Hematopoietic multipotent progenitor cell treated with erythropoietin and hydrocortisone succinate and interleukin-3 and kit ligand, for 4 days (in vitro differentiated cells): ENCODE results near the gene RAET1L.
"Not testable (repeated sequence)": the region's sequence is repeated elsewhere in the genome, so short reads cannot be mapped to it uniquely, and the experiment has no call there.

Source experiments
- DNase-seq: peaks from one replicate; pipeline ENCODE4 v3.0.0-alpha.2; 2015

Gene RAET1L

DNA sequence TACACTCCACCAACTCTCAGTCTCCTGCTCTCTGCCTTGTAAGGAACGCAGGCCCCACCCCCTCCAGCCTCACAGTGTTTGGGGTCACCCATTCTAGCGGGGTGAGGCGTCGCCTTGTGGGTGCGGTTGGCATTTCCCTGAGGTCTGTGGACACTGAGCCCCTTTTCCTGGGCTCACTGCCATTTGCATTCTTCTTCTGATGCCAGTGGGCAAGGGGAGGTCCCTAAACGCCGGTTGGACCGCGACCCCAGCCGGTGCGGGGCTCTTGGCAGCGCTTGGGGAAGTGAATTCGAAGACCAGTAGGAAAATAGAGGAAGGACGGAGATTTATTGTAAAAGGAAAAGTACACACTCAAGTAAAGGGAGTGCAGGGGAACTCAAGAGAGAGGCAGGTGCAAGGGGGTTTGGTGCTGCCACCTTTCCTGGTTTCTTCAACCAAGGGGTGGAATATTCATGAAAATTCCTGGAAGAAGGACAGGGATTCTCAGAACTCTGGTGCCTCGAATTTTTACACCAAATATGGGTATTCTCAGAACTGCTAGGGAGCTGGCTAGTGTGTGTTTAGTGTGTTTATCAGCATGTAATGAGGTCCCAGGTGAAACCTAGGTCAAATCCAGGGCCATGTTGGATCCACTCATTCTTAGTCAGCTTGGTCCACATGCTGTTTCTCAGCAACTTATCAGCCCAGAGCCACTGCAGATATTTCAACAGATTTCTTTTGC is 9.9 kb downstream of the RAET1L start:
- not testable (repeated sequence) for DNase-seq

DNA sequence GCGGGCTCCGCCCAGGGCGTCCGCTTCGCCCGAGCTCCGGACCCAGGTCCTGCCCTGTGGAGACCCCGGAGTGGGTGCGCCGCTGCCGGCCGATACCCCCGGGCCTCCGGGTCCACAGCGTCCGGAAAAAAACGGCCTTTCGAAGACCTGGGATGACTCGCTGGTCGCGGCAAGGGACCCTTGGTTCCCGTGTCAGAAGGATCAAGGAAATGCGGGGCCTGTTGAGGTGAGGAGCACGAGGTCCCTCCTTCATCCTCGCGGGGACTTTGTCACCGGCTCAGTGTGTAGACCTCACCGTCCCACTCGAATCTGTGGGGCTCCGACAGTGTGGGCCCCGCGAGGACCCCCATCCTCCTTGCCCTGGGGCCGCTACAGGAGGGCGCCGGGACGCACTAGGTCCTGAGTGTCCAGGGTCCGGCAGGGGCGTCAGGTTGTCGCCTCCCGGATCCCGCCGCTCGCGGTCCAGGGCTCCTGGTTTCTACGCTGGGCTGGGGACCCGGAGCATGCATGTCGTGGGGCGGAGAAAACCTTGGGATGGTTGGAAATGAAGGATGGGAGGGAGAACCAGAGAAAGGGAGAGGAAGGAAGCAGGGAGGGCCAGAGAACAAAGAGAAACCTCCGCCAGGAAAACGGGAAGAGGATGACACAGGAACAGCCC is 10.6 kb downstream of the RAET1L start:
- not testable (repeated sequence) for DNase-seq

DNA sequence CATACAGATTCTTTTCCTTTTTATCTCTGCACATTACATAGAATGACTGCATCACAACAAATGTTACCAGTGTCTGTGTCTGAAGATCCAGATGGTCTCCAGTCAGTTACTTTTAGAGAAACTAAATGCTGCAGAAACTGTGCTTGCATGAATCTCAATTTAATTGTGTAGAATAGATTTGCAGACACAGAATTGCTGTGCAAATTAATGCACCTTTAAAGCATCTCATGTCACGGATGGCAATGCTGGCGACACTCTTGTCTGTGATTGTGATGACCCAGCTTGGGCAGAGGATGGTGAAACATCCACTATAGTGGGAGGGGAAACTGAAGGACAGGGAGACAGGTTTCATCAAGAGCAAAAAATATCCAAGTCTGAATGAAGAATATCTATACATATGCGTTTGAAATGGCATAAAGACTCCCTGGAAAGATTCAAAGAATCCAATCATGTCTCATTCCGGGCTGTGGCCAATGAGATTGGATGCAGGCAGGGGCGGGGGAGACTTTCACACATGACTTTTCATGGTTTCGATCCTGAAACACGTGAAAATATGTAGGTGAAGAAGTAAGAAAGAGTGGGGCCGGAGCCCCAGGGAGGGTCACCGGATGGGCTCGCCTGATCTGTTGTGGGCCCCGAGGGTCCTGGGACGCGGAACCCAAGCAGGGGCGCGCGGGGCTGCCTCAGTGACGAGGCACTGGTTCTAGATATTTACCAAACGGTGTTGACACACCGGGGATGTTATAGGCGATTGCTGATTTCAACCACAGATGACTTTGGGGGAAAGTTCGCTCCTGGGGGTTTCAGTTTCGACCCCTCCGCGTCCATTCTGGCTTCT is 11.3 kb downstream of the RAET1L start:
- DNase-seq: not testable (repeated sequence)

DNA sequence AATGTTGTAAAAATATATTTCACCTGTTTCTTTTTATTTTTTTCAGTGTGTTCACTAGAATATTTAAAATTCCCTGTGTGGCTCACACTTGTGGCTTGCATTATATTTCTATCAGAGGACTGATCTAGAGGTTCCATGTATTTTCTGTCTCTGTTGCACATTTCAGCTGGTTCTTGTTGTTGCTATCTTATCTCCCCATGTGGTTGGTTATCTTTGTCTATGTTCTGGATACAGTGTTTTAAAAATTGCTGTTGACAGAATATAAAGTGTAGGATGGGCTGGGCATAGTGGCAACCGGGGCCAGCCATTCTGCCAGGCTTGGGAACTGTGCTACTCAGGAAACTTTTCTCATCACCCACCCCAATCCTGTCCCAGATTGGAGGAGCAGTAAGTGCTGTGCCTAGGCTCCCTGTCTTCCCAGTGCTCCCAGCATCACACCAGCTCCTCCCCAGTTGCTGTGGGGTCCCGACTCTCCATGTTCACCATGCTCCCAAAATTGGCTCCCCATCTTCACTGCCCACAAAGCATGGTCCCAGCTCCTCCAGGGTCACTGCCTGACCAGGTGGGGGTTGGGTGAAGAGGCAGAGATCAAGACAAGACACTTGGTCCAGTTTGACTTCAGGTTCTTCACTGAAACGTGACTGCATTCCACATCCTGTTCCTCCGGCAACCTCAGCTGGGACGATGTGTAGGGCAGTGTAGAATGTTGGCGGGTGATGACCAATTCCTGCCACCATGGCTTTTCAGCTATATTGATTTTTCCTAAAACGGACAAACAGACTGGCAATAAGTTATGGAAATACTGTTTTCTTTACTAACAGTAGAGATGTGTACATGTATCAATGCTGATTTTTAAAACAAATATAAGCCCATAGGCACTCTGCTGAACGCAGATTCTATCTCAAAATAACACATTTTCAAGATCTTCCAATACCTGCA is 12.2 kb downstream of the RAET1L start:
- peak; percentile 22 for DNase-seq

DNA sequence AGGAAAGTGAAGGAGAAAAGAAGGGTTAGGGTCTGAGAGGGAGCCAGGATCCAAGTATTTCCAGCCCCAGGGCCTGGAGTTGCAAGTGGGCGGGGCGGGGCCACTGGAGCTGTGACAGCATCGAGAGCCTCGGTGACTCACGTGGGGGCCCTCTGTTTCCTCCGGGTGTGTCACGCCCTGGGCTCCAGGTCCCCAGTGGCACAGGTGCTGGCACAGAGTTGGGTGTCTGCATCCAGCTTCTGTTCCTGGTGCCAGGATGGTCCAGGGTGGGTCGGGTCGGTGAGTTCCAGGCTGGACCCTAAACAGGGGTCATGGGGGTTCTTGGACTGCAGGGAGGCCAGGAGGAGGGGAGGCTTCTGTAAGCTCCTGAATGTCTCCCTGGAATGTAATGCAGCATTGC is 16.7 kb downstream of the RAET1L start:
- DNase-seq: no peak

DNA sequence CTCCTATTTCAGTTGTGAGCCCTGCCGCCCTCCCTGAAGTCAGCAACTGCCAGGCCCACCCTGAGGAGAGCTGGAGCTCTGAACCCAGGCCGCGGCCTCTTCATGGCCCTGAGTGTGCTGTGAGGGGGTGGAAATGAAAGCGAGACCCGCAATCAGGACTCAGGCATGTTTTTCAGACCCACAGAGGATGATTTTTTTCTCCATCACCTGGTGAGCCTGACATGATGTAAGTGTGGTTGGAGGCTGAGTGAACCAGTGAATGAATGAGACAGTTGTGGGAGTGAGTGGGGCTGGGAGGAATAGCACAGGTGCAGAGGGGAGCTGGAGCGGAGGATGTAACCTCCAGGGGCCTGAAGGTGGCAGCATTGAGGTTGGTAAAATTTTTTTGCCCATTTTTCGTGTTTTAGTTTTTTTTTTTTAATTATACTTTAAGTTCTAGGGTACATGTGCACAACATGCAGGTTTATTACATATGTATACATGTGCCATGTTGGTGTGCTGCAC is 18.3 kb downstream of the RAET1L start:
- peak; percentile 54 for DNase-seq

DNA sequence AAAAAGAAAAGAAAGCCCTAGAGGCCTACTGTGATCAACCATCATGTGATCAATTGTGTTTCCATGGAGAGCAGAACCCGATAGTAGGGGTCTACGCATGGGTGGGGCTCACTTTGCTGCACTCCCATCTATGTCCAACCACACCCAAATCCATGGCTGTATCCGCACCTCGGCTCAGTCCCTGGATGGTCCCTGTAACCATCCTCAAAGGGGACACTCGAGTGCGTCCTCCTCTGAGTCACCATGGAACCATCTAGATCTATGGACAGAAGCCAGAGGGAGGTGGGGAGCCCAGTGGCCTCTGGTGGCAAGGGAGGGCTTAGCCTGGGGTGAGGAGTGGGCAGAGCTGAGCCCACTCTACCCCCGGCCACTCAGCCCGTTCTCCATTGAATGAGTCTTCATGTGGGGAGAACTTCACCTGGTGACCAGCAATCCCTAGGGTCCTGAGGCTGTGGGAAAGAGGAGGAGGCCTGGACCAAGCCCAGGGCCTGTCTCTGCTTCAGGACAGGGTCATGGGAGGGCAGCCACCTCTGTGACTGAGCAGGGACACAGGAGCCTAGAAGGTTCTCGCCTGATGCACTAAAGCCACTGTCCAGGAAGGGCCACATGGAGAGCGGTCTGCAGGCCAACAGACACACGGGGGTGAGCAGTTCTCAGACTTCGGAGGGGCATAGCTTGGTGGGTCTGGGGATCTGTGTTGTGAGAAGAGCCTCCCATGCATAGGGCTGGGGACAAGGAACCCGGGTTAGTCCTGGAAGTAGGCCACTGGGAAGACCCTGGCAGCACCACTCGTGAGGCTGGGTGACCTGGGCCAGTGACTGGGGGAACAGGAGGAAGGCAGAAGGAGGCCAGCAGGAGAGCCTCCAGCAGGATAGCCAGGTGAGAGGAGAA is 19.3 kb downstream of the RAET1L start:
- DNase-seq: no peak

DNA sequence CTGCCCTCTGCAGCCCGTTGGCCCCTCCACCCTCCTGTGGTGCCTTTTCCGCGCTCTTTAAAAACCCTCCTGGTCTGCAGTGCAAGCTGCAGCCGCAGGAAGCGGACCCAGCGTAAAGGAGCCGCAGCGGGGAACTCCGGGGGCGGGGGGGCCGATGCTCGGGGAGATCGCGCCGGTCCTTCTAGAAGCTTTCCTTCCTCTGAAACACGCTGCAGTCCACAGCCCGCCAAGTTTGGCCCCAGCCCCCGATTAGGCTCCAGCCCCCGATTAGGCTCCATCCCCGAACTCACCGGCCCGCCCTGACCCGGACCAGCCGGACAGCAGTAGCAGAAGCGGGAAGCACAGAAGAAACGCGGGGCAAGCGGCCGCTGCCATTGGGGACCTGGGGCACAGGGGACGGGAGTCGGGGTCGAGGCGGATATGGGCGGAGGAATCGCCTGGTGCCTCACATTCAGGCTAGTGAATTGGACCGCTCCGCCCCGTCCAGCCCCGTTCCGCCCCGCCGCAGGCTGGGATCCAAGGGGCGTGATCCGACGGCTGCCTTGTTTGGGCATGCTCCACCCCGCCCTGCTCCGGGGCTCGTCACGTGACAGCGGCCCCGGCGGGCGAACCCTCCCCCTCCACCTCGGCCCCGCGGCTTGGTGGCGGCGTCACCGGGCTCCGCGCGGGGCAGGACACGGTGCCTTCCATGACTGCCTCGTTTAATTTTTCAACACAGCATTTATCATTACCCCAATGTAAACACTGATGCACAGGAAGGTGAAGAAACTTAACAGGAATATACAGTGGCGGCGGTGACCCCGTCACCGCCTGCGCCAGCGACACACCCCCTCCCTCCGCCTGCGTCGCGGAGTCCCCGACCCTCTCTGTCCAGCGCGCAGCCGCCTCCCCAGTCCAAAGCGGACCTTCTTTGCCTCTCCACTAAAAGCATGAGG is 20.3 kb downstream of the RAET1L start:
- DNase-seq: peak; percentile 95

DNA sequence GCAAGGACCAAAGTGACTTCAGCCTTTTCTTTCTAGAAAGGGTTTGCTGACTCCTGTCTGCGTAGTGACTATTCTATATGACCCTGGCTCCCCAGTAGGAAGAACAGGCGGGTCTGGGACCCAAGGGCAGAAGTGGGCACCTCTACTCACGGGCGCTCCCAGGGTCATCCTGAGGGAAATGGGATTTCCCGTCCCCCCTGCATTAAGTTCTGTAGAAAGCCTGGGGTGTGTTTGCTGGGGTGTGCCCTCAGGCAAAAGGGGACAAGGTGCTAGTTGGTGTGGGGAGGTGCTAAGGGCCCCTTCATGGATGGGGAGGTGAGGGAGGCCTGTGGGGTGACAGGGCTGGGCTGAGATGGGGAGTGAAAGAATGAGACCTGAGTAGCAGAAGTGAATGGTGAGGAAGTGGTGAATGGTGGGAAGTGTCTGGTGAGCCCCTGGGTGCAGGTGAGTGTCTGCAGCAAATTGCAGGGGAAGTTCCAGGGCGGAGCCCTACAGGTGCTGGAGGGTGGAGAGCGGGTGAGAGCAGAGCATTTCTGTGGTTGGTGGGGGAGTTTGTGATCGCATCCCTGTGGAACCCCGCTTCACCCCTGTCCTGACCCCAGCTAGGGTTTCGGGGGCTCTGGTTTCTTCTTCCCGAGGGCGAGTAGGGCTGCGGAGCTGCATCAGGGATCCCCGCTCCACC is 21.1 kb downstream of the RAET1L start:
- no peak for DNase-seq

DNA sequence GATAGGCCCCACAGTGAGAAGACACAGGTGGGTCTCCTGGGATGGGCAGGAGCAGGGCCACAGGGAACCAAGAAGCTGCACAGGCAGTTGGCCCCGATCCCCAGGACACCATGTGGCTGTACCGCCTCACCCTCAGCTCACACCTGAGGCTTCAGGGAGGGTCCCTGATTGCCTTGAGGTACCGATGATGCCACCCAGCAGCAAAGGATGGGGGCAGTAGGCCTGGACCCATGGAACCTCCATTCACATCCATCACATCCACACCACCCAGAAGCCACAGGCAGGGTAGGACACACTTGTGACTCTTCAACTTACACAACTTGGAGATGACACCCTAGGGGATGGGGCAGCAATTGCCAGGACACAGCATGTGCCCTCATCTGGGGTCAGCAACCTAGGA is 21.7 kb downstream of the RAET1L start:
- DNase-seq: not testable (repeated sequence)

DNA sequence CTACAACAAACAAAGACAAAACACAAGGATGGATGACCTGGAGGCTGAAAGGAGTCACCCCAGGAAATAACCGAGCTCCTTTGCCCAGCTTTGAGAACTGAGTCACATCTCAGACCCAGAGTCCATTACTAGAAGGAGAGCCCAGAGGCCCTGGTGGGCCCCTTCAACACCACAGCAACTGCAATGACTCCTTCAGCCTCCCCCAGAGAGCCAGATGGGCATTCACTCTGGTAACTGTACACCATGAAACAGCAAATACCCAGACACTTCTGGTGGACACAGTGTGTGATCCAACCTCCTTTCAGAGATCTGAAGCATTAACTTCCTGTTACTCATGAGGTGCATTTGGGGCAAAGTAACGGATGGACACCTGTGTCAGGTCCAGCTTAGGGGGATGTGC is 22.6 kb downstream of the RAET1L start:
- no peak for DNase-seq

DNA sequence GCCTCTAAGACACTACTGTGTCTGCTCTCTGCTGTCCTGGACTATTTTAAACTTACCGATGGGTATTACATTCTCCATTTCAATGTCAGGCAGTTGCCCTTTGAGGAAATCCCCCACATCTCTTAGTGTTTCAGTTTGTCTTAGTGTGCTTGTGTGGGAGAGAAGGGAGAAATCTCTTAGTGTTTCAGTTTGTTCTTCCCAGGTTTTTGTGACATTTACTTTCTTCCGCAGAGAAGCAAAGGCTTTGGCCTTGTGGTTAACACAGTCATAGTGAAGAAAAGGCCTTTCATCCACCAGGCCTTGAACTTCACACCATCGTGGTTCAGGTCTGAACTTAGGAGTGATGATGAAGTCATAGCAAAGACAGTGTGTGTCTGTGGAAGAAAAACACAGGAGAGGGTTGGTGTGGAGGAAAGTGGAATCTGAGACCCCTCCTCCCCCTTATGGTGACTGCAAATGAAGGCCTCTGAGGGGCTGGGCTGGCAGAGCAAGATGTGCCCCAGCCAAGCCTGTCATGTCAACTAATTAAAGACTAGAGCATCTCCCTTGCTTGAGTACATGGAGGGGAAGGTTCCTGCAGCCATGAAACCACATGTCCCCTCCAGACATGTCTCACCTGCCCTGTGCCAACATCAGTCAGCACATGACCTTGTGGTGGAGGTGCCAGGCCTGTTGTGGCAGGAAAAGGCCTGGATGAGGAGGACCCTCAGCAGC is 23.9 kb downstream of the RAET1L start:
- DNase-seq: no peak

DNA sequence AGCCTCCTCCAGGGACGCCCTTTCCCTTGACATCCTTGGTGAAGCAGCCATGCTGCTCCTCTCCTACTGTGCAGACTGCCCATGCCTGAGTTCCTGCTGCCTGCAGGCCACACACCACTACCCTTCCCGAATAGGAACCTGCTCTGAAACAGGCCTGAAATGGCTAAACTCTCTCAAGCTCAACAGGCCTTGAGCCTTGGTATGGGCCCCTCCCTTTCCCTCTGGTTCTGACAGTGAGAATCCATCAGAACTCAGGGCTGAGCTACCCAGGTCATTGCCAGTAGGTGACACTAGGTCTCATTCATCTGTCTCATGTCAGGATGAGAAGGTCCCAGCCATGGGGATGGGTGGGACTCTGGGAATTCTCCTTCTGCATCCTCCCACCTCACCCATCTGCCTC is 25.7 kb downstream of the RAET1L start:
- DNase-seq: no peak

DNA sequence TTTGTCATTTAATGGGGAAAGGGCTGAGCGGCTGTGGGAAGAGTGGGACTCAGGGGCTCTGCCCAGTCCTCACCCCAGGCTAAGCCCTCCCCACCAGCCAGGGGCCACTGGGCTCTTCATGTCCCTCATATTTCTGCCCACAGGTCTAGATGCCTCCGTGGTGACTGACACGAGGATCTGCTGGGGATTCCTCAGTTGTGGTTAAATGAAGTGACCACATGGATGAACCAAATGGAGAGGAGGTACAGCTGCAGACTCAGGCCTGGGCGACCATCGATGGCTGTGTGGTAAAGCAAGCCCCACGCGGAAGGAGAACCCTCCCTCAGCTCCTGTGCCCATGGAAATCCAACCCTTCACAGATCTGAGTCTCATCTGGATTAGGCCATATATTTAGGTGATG is 29.4 kb downstream of the RAET1L start:
- no peak for DNase-seq

DNA sequence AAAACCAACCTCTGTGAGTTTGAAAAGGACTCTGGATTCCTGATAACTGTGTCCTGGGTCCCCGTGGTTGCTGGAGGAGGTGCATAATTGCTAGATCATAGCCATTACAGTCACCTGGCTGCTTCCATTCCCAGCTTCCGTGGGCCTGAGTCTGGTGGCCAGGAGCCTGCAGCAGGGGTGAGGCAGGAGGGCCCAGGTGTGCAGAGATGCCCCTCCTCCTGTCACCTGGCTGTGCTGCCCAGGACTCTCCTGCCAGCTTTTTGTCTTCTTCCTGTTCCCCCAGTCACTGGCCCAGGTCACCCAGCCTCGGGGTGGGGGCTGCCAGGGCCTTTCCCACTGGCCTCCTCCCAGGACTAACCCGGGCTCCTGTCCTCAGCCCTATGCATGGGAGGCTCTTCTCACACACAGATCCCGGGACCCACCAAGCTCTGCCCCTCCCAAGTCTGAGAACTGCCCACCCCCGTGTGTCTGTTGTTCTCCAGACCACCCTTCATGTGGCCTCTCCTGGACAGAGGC is 30.0 kb downstream of the RAET1L start:
- DNase-seq: no peak

DNA sequence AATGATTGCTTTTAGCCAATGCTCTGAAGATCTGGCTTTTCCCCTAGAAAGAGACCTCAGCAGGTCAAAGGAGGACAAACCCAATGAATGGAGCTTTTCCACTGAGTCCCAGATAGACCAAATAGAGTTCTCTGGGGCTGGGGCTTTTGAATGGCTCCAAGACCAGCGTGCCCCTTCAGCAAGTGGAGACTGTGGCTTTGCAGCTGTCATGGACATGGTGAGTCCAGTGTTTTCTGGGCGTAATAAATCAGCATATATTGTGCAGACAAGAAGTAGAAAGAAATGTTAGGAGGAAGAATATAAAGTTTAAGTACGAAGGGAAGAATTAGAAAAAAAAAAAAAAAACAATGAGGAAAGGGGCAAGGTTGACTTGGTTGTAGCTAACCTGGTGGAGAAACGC is 33.5 kb downstream of the RAET1L start:
- no peak for DNase-seq

DNA sequence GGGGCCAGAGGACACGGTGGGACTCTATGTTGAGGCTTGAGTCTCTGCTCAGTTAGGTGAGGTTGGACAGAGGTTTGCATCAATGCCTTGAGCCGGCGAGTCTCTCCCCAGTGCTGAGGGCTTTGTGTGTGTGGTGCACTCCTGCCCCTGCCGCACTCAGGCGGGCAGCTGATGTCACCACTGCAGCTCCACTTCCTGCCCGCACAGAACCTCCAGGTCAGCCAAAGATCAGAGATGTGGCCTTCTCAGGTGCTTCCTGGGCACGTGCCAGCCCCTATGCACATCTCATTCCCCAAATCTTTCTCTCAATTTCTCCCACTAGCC is 33.9 kb downstream of the RAET1L start:
- not testable (repeated sequence) for DNase-seq

DNA sequence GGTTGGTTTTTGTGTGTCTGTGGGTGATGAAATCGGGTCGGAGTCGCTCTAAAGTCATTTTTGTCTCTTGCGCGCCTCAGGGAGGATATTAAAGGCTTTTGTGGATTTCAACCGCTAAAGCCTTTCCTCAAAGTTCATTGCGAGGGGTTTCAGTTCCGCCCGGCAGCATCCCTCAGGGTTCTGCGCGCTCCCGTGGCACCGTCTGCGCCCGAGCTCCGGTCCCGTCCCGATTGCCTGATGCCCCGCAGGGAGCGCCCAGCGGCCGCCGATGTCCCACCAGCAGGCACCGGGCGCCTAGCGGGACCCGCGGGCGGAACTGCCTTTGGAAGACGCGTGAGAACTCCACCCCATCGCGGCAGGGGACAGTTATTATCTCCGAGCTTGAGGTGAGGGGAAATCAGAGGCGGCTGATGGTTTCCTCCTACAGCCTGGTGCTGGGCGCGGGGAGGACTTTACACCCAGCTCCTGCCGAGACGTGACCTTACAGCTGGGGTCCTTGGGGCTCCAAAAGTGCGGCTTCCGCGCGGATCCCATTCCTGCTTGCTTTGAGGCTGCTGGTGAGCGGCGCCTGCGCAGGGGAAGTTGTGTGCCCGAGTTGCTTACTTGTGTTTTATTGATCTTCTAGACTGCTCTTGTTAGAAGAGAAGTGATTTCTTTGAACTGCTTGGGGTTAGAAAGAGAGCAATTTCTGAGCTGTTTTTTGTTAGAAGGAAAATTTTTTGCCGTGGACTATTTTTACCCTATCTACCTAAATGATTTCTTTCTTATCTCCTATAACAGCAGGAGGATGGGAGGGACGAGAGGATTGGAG is 34.5 kb downstream of the RAET1L start:
- peak; percentile 13 for DNase-seq
